ENCODE data around the gene SASS6.

SASS6 gene

GRCh38 chr1:100152271-100152670 is 19.5 kb upstream of the SASS6 start:
- Histone ChIP-seq H3K9ac (ENCODE audit: low read depth, low read length) (no peak overlapping the region), H3K36me3 (ENCODE audit: insufficient read depth, low read length) (peaks cover 27% of the 10 kb centered on the region), H4K20me1 (ENCODE audit: insufficient read depth, low read length) (no peaks in the 10 kb centered on the region), H3K27ac (ENCODE audit: low read length) (no peak overlapping the region), H3K4me3 (ENCODE audit: low read depth in 1 of 2, low read length in 2 of 2) (no peak overlapping the region), H2AFZ (ENCODE audit: low read depth, low read length) (no peak overlapping the region), H3K4me2 (ENCODE audit: insufficient read depth, low read length) (no peak overlapping the region), H3K79me2 (ENCODE audit: insufficient read depth, low read length) (no peaks in the 10 kb centered on the region), H3K27me3 (ENCODE audit: insufficient read depth, low read length, poor library complexity) (no peaks in the 10 kb centered on the region), H3K4me1 (ENCODE audit: insufficient read depth, low read length) (no peaks in the 10 kb centered on the region), H3K9me3 (ENCODE audit: insufficient read depth, low read length, severe bottlenecking) (no peaks in the 10 kb centered on the region)
- ATAC-seq (ENCODE audit: insufficient read depth, low read depth) (no peak), DNase-seq (no peak)
- no peak for TF ChIP-seq EZH2 (IDR thresholded peaks at IDR 0.05; ENCODE audit: borderline replicate concordance, low read depth, low read length, severe bottlenecking)
- TF ChIP-seq, protein P1, sequence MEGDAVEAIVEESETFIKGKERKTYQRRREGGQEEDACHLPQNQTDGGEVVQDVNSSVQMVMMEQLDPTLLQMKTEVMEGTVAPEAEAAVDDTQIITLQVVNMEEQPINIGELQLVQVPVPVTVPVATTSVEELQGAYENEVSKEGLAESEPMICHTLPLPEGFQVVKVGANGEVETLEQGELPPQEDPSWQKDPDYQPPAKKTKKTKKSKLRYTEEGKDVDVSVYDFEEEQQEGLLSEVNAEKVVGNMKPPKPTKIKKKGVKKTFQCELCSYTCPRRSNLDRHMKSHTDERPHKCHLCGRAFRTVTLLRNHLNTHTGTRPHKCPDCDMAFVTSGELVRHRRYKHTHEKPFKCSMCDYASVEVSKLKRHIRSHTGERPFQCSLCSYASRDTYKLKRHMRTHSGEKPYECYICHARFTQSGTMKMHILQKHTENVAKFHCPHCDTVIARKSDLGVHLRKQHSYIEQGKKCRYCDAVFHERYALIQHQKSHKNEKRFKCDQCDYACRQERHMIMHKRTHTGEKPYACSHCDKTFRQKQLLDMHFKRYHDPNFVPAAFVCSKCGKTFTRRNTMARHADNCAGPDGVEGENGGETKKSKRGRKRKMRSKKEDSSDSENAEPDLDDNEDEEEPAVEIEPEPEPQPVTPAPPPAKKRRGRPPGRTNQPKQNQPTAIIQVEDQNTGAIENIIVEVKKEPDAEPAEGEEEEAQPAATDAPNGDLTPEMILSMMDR (IDR thresholded peaks at IDR 0.05; ENCODE audit: borderline replicate concordance, extremely low read depth, low read length, poor library complexity, severe bottlenecking) = no peak

DNA sequence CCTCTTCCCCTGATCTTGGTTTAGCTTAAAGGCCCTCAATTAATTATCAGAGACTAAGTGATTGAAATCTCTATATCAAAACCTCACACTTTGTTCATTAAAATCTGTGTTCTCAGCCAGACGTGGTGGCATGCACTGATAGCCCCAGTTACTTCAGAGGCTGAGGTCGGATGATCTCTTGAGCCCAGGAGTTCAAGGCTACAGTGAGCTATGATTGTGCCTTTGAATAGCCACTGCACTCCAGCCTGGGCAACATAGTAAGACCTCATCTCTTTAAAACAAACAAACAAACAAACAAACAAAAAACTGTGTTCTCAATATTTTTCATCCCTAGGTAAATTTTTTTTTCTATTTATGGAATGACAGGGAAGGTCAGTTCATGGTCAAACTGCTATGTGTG is 18.9 kb upstream of the SASS6 start:
- Histone ChIP-seq H3K4me2 (ENCODE audit: insufficient read depth, low read length) (no peak overlapping the region), H3K27me3 (ENCODE audit: insufficient read depth, low read length, poor library complexity) (no peaks in the 10 kb centered on the region), H3K9ac (ENCODE audit: low read depth, low read length) (no peak overlapping the region), H3K27ac (ENCODE audit: low read length) (no peak overlapping the region), H3K4me1 (ENCODE audit: insufficient read depth, low read length) (no peaks in the 10 kb centered on the region), H3K9me3 (ENCODE audit: insufficient read depth, low read length, severe bottlenecking) (no peaks in the 10 kb centered on the region), H4K20me1 (ENCODE audit: insufficient read depth, low read length) (no peaks in the 10 kb centered on the region), H3K36me3 (ENCODE audit: insufficient read depth, low read length) (peaks cover 32% of the 10 kb centered on the region), H3K79me2 (ENCODE audit: insufficient read depth, low read length) (no peaks in the 10 kb centered on the region), H2AFZ (ENCODE audit: low read depth, low read length) (no peak overlapping the region), H3K4me3 (ENCODE audit: low read depth in 1 of 2, low read length in 2 of 2) (no peak overlapping the region)
- DNase-seq (no peak), ATAC-seq (ENCODE audit: insufficient read depth, low read depth) (no peak)
- TF ChIP-seq, protein P1 (IDR thresholded peaks at IDR 0.05; ENCODE audit: borderline replicate concordance, extremely low read depth, low read length, poor library complexity, severe bottlenecking) = no peak
- TF ChIP-seq EZH2 (IDR thresholded peaks at IDR 0.05; ENCODE audit: borderline replicate concordance, low read depth, low read length, severe bottlenecking) = no peak

- peaks cover 70% of the 10 kb centered on the region for H3K36me3 ChIP-seq (ENCODE audit: insufficient read depth, low read length)
- no peak overlapping the region for H3K27ac ChIP-seq (ENCODE audit: low read length)
- H3K4me3 ChIP-seq (ENCODE audit: low read depth in 1 of 2, low read length in 2 of 2) = no peak overlapping the region
These were observed 15.1 kb upstream of the SASS6 start for GRCh38 chr1:100147875-100148274.

More at GRCh38 chr1:100147875-100148274, 15.1 kb upstream of the SASS6 start:
- no peak overlapping the region for H3K9ac ChIP-seq (ENCODE audit: low read depth, low read length)
- no peaks in the 10 kb centered on the region for H3K4me1 ChIP-seq (ENCODE audit: insufficient read depth, low read length)
- H3K9me3 ChIP-seq (ENCODE audit: insufficient read depth, low read length, severe bottlenecking) = no peaks in the 10 kb centered on the region
- no peak overlapping the region for H3K4me2 ChIP-seq (ENCODE audit: insufficient read depth, low read length)
- H3K79me2 ChIP-seq (ENCODE audit: insufficient read depth, low read length) = no peaks in the 10 kb centered on the region
- no peak for ATAC-seq (ENCODE audit: insufficient read depth, low read depth)
- H4K20me1 ChIP-seq (ENCODE audit: insufficient read depth, low read length) = no peaks in the 10 kb centered on the region
- DNase-seq = no peak
- H3K27me3 ChIP-seq (ENCODE audit: insufficient read depth, low read length, poor library complexity) = no peaks in the 10 kb centered on the region
- H2AFZ ChIP-seq (ENCODE audit: low read depth, low read length) = no peak overlapping the region
- no peak for TF ChIP-seq EZH2 (IDR thresholded peaks at IDR 0.05; ENCODE audit: borderline replicate concordance, low read depth, low read length, severe bottlenecking)
- TF ChIP-seq, protein P1 (IDR thresholded peaks at IDR 0.05; ENCODE audit: borderline replicate concordance, extremely low read depth, low read length, poor library complexity, severe bottlenecking) = no peak

Measured in DND-41 (cell line).